GM19372 (cell line): ENCODE measurements around the gene LRRC73.
"Not testable (repeated sequence)": the region's sequence is repeated elsewhere in the genome, so short reads cannot be mapped to it uniquely, and the experiment has no call there.

ENCODE experiments used
- ATAC-seq: cut with Tn5 transposase; IDR thresholded peaks from one replicate; pipeline ENCODE4 v1.9.1; 2021; ENCODE audit warnings: mild to moderate bottlenecking, low read depth, moderate library complexity; ENCODE audit not compliant: unreplicated experiment

The LRRC73 gene

DNA sequence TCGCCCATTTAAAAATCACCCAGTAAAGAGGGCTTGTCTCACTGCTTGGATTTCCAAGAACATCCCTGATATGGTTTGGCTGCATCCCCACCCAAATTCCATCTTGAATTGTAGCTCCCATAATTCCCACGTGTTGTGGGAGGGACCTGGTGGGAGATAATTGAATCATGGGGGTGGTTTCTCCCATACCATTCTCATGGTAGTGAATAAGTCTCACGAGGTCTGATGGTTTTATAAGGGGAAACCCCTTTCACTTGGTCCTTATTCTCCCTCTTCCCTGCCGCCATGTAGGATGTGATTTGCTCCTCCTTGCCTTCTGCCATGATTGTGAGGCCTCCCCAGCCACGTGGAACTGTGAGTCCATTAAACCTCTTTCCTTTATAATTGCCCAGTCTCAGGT is 42.9 kb downstream of the LRRC73 start:
- ATAC-seq: not testable (repeated sequence)

GRCh38 chr6:43465948-43466347 is 44.2 kb downstream of the LRRC73 start:
- no peak for ATAC-seq

- no peak for ATAC-seq
Observed at GRCh38 chr6:43464337-43464736, 45.8 kb downstream of the LRRC73 start.

GRCh38 chr6:43461936-43462335 is 48.2 kb downstream of the LRRC73 start:
- no peak for ATAC-seq

DNA sequence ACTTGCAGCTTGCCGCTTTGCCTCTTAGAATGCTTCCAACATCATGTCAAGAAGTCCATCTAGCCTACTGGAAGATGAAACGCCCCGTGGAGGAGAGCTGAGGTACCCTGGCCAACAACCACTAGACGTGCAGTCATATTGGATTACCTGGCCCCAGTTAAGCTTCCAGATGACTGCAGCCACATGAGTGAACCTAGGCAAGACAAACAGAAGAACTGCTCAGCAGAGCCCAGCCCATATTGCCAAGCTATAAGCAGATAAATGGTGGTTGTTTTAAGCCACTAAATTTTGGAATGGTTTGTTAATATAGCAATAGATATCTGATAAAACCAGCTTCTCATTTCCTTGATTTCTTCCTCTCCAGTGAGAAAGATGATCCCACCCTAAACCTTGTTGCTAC is 50.1 kb downstream of the LRRC73 start:
- no peak for ATAC-seq

- no peak for ATAC-seq
Observed at GRCh38 chr6:43459535-43459934, 50.6 kb downstream of the LRRC73 start.

DNA sequence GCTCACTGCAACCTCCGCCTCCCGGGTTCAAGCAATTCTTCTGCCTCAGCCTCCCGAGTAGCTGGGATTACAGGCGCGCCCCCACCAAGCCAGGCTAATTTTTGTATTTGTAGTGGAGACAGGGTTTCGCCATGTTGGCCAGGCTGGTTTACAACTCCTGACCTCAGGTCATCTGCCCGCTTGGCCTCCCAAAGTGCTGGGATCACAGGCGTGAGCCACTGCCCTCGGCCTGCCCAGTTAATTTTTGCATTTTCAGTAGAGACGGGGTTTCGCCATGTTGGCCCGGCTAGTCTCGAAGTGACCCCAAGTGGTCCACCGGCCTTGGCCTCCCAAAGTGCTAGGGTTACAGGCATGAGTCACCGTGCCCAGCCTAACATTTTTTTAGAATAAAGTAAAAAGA is 52.0 kb downstream of the LRRC73 start:
- not testable (repeated sequence) for ATAC-seq

GRCh38 chr6:43457643-43458042 is 52.5 kb downstream of the LRRC73 start:
- ATAC-seq: no peak
